Measurements from ENCODE around the gene ATAT1. TPM values are rescaled to one million over a fixed set of nuclear protein-coding genes. Genes with fewer than 3 reads are reported as not detected.

ATAT1 gene
- total and polyA plus RNA-seq, 9 of the 15 experiments (the other 6 are each of a cell fraction or from before 2014, with no cell fraction given), result 0.65 to 5.8 (median 1.6) TPM

GRCh38 chr6:30591008-30591407 lies 35.7 kb upstream of the ATAT1 start:
- ATAC-seq (peak; percentile 60; the same call in 2 of the 3 replicates), FAIRE-seq (peak; percentile 78), DNase-seq (ENCODE audit: extremely low read depth in 1 of 4, low spot score in 3 of 4) (peak in 2 of 4 experiments; percentile 29 to 36)
- H3K4me2 ChIP-seq (ENCODE audit: insufficient read depth, low read length), result no peak overlapping the region
- H4K20me1 ChIP-seq (replicated peaks; ENCODE audit: control insufficient read depth, insufficient read depth, low read length), result peaks cover 5% of the 10 kb centered on the region; the same call in 1 of the 2 replicates
- intact Hi-C loops (cut with micrococcal nuclease) (no loop called here), in situ Hi-C loops (cut with MboI) (no loop called here)
- CTCF ChIA-PET (ENCODE audit: low intra/inter-chr PET ratio), result no interaction called here
- no TSS peak for BruUV-seq (replicated peaks)
- POLR2A ChIA-PET, result interaction anchor here (0.8 to 3.1 kb wide), 14 partner anchors 8 to 142 kb away, joined by 3 to 52 read pairs (median 6); partner anchors contain the start of genes ABCF1, MRPS18B, PPP1R10 and PRR3
- H3K27me3 ChIP-seq (ENCODE audit: control insufficient read depth in 2 of 2, insufficient read depth in 2 of 2, low read length in 2 of 2), result no peaks in the 10 kb centered on the region
- H3K4me1 ChIP-seq (replicated peaks in 1 of 2; ENCODE audit: control insufficient read depth in 2 of 2, insufficient read depth in 2 of 2, low read length in 2 of 2), result peaks cover 3 to 4% of the 10 kb centered on the region in 2 experiments; a peak in 3 of 5 replicates
- no peaks in the 10 kb centered on the region for H3K9me3 ChIP-seq (replicated peaks; ENCODE audit: control insufficient read depth, insufficient read depth, low read depth, low read length)
- 86% methylated on average over 1 of the region's 1 CpG for WGBS (ENCODE audit: insufficient coverage, low coverage, missing lambda C conversion rate)
- H3K9me1 ChIP-seq (ENCODE audit: control insufficient read depth, insufficient read depth, low read length), result peaks cover 5% of the 10 kb centered on the region
- peak overlapping the region; percentile 8; the same call in 2 of the 3 replicates for H3K27ac ChIP-seq (ENCODE audit: extremely low read depth, low read depth, low read length)
- no peak overlapping the region for H3K4me3 ChIP-seq
- no peak overlapping the region for H3K9ac ChIP-seq (ENCODE audit: insufficient read depth in 1 of 2, low read depth in 2 of 2, low read length in 2 of 2)
- H2AFZ ChIP-seq (ENCODE audit: low read depth, low read length), result no peak overlapping the region
- H3K36me3 ChIP-seq (ENCODE audit: control insufficient read depth, insufficient read depth, low read length), result peaks cover 94% of the 10 kb centered on the region
- H3K79me2 ChIP-seq (ENCODE audit: control insufficient read depth, insufficient read depth, low read length), result peaks cover 29% of the 10 kb centered on the region
- TF ChIP-seq MED1 (CRISPR knock-in tag; IDR thresholded peaks at IDR 0.05; ENCODE audit: borderline replicate concordance) (no peak), ZKSCAN1 (IDR thresholded peaks at IDR 0.05; ENCODE audit: low read depth, low read length) (no peak), CBFA2T2 (conservative IDR thresholded peaks at IDR 0.05) (no peak), ZNF316 (IDR thresholded peaks at IDR 0.05) (peak; percentile 88), SREBF1 (IDR thresholded peaks at IDR 0.05; ENCODE audit: borderline replicate concordance, low read depth, low read length) (no peak), MIER1 (IDR thresholded peaks at IDR 0.05; ENCODE audit: low read depth) (no peak), CREBBP (IDR thresholded peaks at IDR 0.05; ENCODE audit: low read depth, low read length) (no peak), MAFK (IDR thresholded peaks at IDR 0.05; ENCODE audit: low read length) (peak; percentile 65; the same call in 1 of the 2 replicates), MAFG (tag; conservative IDR thresholded peaks at IDR 0.05) (peak; percentile 92), NFXL1 (CRISPR knock-in tag; IDR thresholded peaks at IDR 0.05) (no peak), NRF1 (conservative IDR thresholded peaks at IDR 0.05 in 1 of 2, IDR thresholded peaks at IDR 0.05 in 1 of 2) (no peak), BACH1 (tag; IDR thresholded peaks at IDR 0.05) (peak; percentile 33; the same call in 1 of the 2 replicates), GABPB1 (CRISPR knock-in tag; IDR thresholded peaks at IDR 0.05) (no peak), TAF7 (tag; IDR thresholded peaks at IDR 0.05) (no peak), ASH1L (IDR thresholded peaks at IDR 0.05; ENCODE audit: borderline replicate concordance, low read depth, partially characterized antibody) (no peak), CBX3 (IDR thresholded peaks at IDR 0.05; ENCODE audit: borderline replicate concordance in 1 of 2, low read length in 2 of 2) (no peak), CBX2 (IDR thresholded peaks at IDR 0.05; ENCODE audit: insufficient read depth, low read length, poor library complexity, severe bottlenecking) (no peak), CSDE1 (IDR thresholded peaks at IDR 0.05) (no peak), VEZF1 (CRISPR knock-in tag; IDR thresholded peaks at IDR 0.05) (no peak), PKNOX1 (IDR thresholded peaks at IDR 0.05) (peak; percentile 62), ZC3H4 (CRISPR knock-in tag; IDR thresholded peaks at IDR 0.05; ENCODE audit: borderline replicate concordance) (no peak), NFE2L1 (tag; IDR thresholded peaks at IDR 0.05; ENCODE audit: borderline replicate concordance, low read depth) (peak; percentile 77), RBM15 (IDR thresholded peaks at IDR 0.05; ENCODE audit: insufficient read depth, low read length) (no peak), DMBX1 (CRISPR knock-in tag; IDR thresholded peaks at IDR 0.05; ENCODE audit: borderline replicate concordance) (no peak)

All from K562 (cell line).